KOPT-K1 (cell line): Measurements from ENCODE around the gene BUB1.
"Not testable (repeated sequence)": the region's sequence is repeated elsewhere in the genome, so short reads cannot be mapped to it uniquely, and the experiment has no call there.

Experiments used
- H3K27ac ChIP-seq: fragments of 200-600 bp; sonication (generic); 2 replicates; pipeline ENCODE4 v1.5.1; 2016; ENCODE audit warnings: antibody characterized with exemption, mild to moderate bottlenecking, low read depth, low read length; ENCODE audit not compliant: poor library complexity, severe bottlenecking
- H3K36me3 ChIP-seq: fragments of 200-600 bp; sonication (generic); 2 replicates; pipeline ENCODE4 v1.5.1; 2017; ENCODE audit warnings: antibody characterized with exemption, mild to moderate bottlenecking, low read length, moderate library complexity; ENCODE audit not compliant: insufficient read depth
- H3K9me3 ChIP-seq: fragments of 200-600 bp; sonication (generic); 2 replicates; pipeline ENCODE4 v1.5.1; 2017; ENCODE audit warnings: antibody characterized with exemption, low read length, mild to moderate bottlenecking; ENCODE audit not compliant: insufficient read depth, poor library complexity, severe bottlenecking

BUB1 gene

DNA sequence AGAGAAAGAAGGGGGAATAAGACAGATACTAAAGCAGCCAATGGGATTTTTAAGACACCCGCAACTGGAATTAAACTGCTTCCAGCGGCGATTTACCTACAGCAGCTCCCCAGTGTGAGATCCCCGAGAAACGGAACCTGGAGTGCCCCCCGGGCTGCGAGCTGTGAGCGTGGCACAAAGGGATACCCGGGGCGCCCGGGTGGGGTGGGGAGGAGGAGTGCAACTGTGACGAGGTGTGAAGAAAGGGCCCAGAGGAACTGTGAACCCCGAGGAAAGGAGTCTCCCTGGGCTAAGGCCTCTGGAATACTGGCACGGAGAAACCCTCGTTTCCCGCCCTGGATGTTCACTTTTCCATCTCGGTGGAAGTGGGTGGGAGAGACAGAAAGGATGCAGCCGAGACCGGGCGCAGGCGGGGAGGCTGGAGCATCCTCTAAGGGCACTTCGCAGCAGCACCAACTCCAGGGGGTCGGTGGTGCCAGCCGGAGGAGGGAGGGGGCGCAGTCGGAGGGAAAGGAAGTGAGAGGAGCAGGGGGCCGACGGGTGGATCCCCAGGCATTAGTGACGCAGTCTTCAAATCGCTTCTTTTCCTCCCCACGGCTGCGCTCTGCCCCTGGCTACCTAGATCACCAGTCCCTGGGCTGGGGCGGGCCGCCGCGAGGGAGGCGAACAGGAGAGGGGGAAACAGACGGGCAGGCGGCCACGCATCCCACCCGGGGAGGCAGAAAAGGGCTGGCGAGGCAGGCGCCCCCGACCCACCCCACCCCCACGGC is 67.8 kb downstream of the BUB1 start:
- H3K36me3 ChIP-seq, H3K9me3 ChIP-seq, H3K27ac ChIP-seq: not testable (repeated sequence)

DNA sequence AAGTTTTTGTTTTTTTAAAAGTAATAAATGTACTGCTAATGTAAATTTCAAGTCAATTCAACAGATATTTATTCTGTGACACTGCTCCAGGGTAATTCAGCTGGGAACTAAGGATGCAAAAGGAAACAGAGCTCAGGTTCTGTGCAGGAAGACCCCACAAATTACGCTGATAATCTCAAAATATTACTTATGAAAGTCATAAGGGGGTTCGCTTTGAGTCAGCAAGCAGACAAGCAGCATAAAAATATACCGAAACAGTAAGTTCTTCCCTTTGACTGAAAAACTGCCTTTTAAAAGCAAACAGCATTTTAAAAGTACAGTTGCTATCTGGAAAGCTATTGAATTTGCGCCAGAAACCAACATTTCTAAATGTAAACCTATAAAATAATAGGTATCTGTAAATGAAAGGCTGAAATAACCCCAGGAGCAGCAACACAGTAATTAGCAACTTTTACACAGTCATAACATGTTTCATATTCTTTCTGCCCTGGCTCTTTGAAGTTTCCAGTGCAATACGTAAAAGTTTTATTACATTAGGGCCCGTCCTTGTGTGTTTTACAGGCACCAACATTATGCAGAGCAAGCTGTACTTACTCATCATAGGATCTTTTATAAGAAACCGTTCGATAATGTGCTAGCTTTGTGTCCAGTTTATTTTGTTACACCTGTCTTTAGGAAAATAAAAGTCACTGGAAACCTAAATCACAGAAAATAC is 68.9 kb downstream of the BUB1 start:
- not testable (repeated sequence) for H3K36me3 ChIP-seq, H3K27ac ChIP-seq, H3K9me3 ChIP-seq

DNA sequence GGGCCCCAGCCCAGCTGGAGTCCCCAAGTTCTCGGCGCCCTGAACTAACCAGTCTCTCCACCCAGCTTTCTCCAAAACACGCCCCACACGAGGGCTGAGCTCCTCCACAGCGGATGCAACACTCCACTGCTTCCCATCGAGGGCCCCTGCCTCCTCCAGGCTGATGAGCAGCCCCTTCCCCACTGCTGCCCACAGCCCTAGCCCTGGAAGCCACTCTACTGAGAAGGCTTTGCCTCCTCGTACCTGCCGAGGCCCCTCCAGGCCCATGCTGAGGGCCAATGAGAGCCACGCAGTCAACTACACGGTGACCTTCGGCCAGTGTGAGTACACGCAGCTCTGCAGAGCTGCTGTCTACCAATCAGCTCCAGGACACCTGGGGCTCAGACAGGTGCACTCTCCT is 72.8 kb downstream of the BUB1 start:
- not testable (repeated sequence) for H3K27ac ChIP-seq, H3K36me3 ChIP-seq, H3K9me3 ChIP-seq

DNA sequence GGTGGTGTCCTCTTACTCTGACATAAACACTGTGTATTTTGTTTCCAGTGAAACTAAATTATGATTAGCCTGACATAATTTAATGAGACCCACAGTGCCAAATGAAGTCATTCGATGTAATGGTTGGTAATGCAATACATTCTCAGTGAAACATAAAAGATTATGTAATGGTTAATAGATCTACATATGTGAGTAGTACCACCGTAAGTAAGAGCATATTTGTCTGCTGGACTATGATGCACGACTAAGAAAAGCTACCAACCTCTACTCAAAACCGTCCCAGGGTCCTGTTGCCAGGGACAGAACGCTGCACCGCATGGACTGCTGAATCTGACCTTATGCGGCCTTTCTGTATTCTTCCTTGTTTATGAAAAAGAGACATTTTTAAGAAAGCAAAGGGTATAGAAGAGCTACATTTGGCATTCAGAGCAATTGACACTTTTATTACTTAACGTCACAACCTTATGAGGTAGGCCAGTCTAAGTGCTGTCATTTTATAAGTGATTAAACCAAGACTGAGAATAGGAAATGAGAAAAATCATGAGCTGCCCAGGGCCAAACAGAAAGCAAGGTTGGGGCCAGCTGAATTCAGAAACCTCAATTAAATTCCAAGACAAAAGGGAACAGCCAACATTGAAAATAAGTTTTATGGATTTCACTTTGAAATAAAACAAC is 73.8 kb downstream of the BUB1 start:
- not testable (repeated sequence) for H3K27ac ChIP-seq, H3K9me3 ChIP-seq, H3K36me3 ChIP-seq

DNA sequence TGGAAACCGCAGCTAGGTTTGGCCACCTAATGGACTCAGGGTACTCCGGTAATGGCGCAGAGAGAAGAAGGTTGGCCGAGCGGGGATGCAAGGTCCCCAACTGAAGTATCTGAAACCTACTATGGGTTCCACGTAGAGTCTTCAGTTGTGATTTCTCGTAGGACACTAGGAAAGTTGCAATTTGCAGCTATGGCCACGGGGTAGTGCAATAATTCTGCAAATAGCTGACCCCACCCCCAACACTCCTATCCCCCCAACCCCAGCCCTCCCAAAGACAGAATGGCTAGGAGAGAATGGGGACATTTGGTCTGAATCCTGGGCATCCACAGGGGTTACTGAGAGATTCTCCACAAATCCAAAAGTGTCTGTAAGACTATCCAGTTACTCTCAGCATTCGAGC is 75.7 kb downstream of the BUB1 start:
- H3K9me3 ChIP-seq, H3K27ac ChIP-seq, H3K36me3 ChIP-seq: not testable (repeated sequence)

DNA sequence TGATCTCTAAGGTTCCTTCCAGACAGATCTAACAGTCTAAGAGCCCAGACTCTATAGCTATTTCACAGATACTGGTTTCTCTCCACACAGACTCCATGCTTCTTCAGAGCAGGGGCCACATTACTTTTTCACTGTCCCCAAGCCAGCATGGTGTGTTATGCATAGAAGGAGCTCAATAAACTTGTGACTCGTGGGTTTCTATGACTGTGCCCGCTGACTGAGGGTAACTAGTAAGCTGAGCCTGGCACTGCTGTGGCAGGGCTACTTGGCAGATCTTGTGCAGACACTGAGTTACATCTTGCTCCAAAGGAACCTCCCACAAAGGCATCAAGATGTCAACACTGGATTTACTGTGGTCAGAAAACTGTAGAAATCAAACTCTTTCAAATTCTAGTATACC is 85.9 kb downstream of the BUB1 start:
- not testable (repeated sequence) for H3K9me3 ChIP-seq, H3K27ac ChIP-seq, H3K36me3 ChIP-seq

DNA sequence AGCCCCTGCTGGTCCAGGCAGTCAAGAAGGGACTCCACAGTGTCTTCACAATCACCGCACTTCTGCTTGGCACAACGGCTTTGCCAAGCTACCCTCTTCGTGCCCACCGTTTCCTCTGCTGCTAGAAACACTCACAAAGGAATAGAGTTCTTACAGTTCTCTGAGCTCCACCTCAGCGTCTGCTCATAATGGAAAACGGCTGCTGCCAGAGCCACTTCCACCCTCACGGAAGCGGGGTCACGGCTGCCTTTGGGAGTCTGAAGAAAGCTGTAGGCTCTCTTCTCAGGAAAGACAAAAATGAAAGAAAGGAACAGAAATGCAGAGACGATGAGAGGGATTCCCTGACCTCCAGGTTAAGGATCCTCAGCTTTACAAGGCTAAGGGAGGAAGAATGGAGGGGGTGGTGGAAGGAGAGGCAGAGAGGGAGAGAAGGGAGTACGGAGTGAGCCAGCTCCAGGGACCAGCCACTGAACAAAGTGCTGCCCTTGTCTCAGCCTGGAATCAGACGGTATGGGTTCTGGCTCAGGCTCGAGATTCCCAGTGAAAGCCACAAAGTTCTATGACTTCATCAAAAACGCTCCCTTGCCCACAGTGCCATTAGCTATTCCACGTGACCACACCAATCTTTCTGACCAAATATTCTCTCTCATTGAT is 88.1 kb downstream of the BUB1 start:
- H3K9me3 ChIP-seq, H3K27ac ChIP-seq, H3K36me3 ChIP-seq: not testable (repeated sequence)

DNA sequence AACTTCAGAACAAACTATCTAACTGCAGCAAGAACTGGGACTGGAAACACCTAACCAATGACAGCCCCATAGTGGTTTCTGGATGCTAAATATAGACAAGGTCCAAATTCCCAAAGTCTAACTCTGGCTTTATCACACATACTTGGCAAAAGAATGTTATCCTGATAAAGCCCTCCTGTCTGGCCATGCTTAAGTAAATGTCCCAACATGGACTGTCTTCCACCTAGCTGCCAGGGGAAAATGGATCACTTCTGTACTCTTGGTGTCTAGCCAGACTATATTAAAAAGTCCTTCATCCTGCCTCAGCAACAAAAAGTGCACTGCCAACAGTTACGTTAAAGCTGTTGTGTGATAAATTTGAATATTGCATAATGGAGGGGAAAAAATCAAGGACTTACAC is 89.3 kb downstream of the BUB1 start:
- H3K36me3 ChIP-seq, H3K9me3 ChIP-seq: not testable (repeated sequence)

More for the DNA sequence above, 89.3 kb downstream of the BUB1 start:
- H3K27ac ChIP-seq: not testable (repeated sequence)
